Body of pancreas (tissue), 4 donors: ENCODE measurements around the gene FBXL7. TPM values are rescaled to one million over a fixed set of nuclear protein-coding genes. Genes with fewer than 3 reads are reported as not detected.

ENCODE experiments used
- ATAC-seq: fragments of 150-250 bp; one replicate; pipeline ENCODE4 v1.9.1; 2016
- DNase-seq, 4 donors: peaks; one replicate each; pipeline ENCODE4 v3.0.0-alpha.2; 2019
- H3K27ac ChIP-seq, 4 donors: fragments of 200-600 bp; sonication (generic); 1 replicate in 3 of 4; 2 replicates in 1 of 4; pipeline versions ENCODE4 v1.5.1 to v1.6.1; 2016 to 2019; ENCODE audit warnings: mild to moderate bottlenecking in 1 of 4, mixed read lengths in 1 of 4, moderate library complexity in 1 of 4
- H3K27me3 ChIP-seq, 2 donors: fragments of 200-600 bp; sonication (generic); one replicate each; pipeline ENCODE4 v1.6.0; 2016; ENCODE audit warnings: mild to moderate bottlenecking in 1 of 2
- H3K36me3 ChIP-seq, 2 donors: fragments of 200-600 bp; sonication (generic); replicated peaks in 1 of 2; 2 replicates each; pipeline ENCODE4 v1.5.1; 2016; ENCODE audit warnings: low read depth in 2 of 2; ENCODE audit not compliant: insufficient read depth in 1 of 2
- H3K4me1 ChIP-seq: fragments of 200-600 bp; sonication (generic); one replicate; pipeline ENCODE4 v1.6.0; 2016
- H3K4me3 ChIP-seq, 2 donors: fragments of 200-600 bp; sonication (generic); 1 replicate in 1 of 2; 2 replicates in 1 of 2; pipeline ENCODE4 v1.5.1; 2016 to 2019
- H3K9me3 ChIP-seq, 3 donors: fragments of 200-600 bp; sonication (generic); 1 replicate in 2 of 3; 2 replicates in 1 of 3; pipeline ENCODE4 v1.5.1; 2016
- POLR2A ChIP-seq, 3 donors: fragments of 450-650 bp; IDR thresholded peaks; one replicate each; pipeline ENCODE4 v1.6.1; 2016; ENCODE audit warnings: antibody characterized with exemption in 3 of 3, mild to moderate bottlenecking in 2 of 3
- WGBS, 2 donors: methylation state at CpG; one replicate each; pipeline ENCODE4 v1.1.5; 2017; 5-methylcytosine and 5-hydroxymethylcytosine counted together
- intact Hi-C: fragments of 100-400 bp; cut with DNase I; formaldehyde crosslinking; loops from one replicate; pipeline ENCODE4 v1.15.1; 2023
- total RNA-seq, 2 donors: library from RNA; depleted of rRNA; stranded (reverse); fragments of >200 nt; gene quantifications; one replicate each; pipeline ENCODE4 v1.1.0, GENCODE V29; 2016
- TF ChIP-seq, protein P1 (sequence below), 7 experiments: fragments of 450-650 bp in 4 of 7; fragments of 200-600 bp in 3 of 7; sonication (generic) in 3 of 7; IDR thresholded peaks; one replicate each; pipeline ENCODE4 v1.5.1; 2016 to 2019; ENCODE audit warnings: antibody characterized with exemption in 7 of 7

The FBXL7 gene
- total RNA-seq, 2 donors from 2014 or later: 3.1 to 4.0 TPM

DNA sequence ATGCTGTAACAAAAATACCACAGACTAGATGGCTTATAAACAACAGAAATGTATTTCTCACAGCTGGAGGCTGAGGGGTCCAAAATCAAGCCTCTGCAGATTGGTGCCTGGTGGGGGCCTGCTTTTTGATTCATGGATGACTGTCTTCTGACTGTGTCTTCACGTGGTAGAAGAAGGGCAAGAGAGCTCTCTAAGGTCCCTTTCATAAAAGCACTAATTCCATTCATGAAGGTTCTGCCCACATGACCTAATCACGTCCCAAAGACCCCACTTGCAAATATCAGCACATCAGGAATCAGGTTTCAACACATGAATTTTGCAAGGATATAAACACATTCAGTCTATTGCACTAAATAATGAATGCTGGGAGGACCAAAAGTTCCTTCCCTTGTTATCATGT, 401.2 kb downstream of the FBXL7 start:
- no peaks in the 10 kb centered on the region for H3K4me1 ChIP-seq
- H3K4me3 ChIP-seq: no peak overlapping the region
- 24 to 25% methylated on average over 2 of the region's 2 CpGs for WGBS, 2 donors
- no peak overlapping the region for H3K27ac ChIP-seq
- DNase-seq: no peak
- intact Hi-C loops: no loop called here
- ATAC-seq: no peak
- no peaks in the 10 kb centered on the region for H3K9me3 ChIP-seq
- TF ChIP-seq POLR2A (IDR thresholded peaks at IDR 0.05): no peak
- TF ChIP-seq, protein P1, sequence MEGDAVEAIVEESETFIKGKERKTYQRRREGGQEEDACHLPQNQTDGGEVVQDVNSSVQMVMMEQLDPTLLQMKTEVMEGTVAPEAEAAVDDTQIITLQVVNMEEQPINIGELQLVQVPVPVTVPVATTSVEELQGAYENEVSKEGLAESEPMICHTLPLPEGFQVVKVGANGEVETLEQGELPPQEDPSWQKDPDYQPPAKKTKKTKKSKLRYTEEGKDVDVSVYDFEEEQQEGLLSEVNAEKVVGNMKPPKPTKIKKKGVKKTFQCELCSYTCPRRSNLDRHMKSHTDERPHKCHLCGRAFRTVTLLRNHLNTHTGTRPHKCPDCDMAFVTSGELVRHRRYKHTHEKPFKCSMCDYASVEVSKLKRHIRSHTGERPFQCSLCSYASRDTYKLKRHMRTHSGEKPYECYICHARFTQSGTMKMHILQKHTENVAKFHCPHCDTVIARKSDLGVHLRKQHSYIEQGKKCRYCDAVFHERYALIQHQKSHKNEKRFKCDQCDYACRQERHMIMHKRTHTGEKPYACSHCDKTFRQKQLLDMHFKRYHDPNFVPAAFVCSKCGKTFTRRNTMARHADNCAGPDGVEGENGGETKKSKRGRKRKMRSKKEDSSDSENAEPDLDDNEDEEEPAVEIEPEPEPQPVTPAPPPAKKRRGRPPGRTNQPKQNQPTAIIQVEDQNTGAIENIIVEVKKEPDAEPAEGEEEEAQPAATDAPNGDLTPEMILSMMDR (IDR thresholded peaks at IDR 0.05): no peak
- H3K27me3 ChIP-seq: no peaks in the 10 kb centered on the region
- H3K36me3 ChIP-seq: no peaks in the 10 kb centered on the region

DNA sequence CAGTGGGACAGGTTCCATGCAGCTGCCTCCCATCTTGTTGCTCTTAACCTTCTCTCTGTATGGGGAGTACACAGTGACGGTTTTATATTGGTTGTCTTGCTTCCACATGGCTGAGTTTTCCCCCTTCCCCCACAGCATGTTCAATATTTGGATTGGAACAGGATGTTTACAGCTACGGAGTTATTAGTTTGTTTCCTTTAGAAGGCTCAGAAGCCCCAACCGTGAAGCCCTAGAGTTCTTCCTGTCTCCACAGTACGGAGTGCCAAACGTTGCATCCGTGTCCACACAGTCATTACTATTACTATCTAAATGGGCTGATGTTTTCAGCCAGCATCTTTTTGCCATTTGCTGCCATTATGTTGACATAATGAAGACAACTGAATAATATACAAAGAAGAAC, 402.1 kb downstream of the FBXL7 start:
- intact Hi-C loops: no loop called here
- H3K9me3 ChIP-seq: no peaks in the 10 kb centered on the region
- H3K36me3 ChIP-seq: no peaks in the 10 kb centered on the region
- no peak for DNase-seq
- no peak for ATAC-seq
- no peak overlapping the region for H3K4me3 ChIP-seq
- no peak overlapping the region for H3K27ac ChIP-seq
- H3K4me1 ChIP-seq: no peaks in the 10 kb centered on the region
- WGBS, 2 donors: 37 to 41% methylated on average over 6 of the region's 6 CpGs
- no peak for TF ChIP-seq POLR2A (IDR thresholded peaks at IDR 0.05)
- TF ChIP-seq, protein P1 (IDR thresholded peaks at IDR 0.05): no peak
- H3K27me3 ChIP-seq: no peaks in the 10 kb centered on the region

DNA sequence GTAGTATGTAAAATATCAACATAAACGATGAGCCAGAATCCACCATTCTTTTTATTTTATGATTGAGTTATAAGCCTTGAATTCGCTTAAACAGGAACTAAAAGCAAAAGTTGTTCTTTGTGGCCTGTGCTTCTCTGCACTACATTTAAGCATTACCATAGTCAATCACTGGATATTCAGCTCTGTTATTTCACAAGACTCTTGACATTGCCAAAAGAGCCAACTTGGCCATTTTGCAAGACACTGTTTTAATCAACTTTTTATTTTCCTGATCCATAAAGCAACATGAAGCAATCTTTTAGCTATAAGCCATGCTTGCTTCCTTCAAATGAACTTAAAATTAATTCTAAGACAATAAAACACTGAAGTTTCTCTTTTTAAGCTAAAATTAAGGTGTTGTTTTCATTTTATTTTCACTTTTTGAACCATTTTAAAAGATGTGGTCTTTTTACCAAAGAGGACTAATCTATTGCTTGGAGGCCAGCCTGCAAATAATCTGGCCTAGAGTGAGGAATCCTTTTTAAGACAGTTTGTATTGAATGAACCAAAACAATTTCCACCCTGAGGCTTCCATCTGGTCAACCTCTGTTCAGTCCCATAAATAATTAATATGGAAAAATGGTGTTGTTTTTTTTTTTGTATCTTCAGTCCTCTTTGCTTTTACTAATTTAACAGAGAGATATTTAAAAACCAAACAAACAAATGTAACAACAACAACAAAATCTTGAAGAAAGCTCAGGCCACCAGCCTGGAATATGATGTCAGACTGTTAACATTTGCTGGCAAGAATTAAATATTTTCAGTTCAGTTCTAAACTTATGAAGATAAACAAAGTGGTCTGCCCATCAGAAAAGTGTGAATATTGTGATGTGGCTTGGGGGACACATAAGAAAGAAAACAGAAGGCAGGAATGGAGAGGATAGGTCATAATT, 405.2 kb downstream of the FBXL7 start:
- no peaks in the 10 kb centered on the region for H3K9me3 ChIP-seq
- 43 to 64% methylated on average over 2 of the region's 2 CpGs for WGBS, 2 donors
- ATAC-seq (no peak), DNase-seq (no peak)
- H3K4me1 ChIP-seq: no peaks in the 10 kb centered on the region
- H3K27ac ChIP-seq: no peak overlapping the region
- TF ChIP-seq POLR2A (IDR thresholded peaks at IDR 0.05): no peak
- TF ChIP-seq, protein P1 (IDR thresholded peaks at IDR 0.05): no peak
- no peaks in the 10 kb centered on the region for H3K36me3 ChIP-seq
- no peak overlapping the region for H3K4me3 ChIP-seq
- intact Hi-C loops: no loop called here
- no peaks in the 10 kb centered on the region for H3K27me3 ChIP-seq

DNA sequence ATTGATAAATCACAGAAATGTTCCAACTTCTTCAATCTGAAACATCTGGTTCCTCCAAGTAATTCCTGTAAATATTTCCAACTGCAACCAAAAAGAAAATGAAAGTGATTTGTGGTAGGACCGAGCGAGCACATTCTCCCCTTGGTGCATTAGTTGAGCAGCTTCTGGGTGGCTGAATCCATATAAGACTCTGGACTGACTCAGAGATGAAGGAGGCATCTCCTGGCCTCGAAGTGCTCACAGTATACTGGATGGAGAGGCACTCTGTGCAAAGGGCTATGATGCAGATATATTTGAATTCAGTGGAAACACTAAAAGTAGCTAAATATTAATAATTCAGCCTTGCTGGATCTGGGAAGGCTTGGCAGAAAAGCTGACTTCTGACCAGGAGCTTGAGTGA, 414.7 kb downstream of the FBXL7 start:
- no peak overlapping the region for H3K4me3 ChIP-seq
- intact Hi-C loops: no loop called here

More for the DNA sequence above, 414.7 kb downstream of the FBXL7 start:
- TF ChIP-seq, protein P1 (IDR thresholded peaks at IDR 0.05): no peak
- TF ChIP-seq POLR2A (IDR thresholded peaks at IDR 0.05): no peak
- no peaks in the 10 kb centered on the region for H3K4me1 ChIP-seq
- H3K27me3 ChIP-seq: no peaks in the 10 kb centered on the region
- WGBS, 2 donors: 55 to 65% methylated on average over 3 of the region's 3 CpGs
- no peak for DNase-seq
- no peaks in the 10 kb centered on the region for H3K36me3 ChIP-seq
- no peak overlapping the region for H3K27ac ChIP-seq
- no peak for ATAC-seq
- H3K9me3 ChIP-seq: no peaks in the 10 kb centered on the region
